ENCODE data around the gene FARP1.

The FARP1 gene

DNA sequence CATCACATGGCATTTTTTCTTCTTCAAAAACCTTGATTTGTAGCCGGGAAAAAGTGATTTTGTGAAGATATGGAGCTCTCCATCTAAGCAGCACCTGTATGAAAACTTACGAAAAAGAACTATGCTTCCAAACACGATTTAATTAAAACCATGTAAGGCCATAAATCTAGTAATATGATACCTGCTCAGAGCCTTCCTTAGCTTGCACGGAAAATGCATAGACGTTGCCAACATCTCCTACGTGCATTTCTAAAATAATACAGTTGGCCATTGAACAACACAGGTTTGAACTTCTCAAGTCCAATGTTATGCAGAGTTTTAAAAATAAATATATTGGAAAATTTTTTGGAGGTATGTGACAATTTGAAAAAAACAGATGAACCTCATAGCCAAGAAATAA, 93.3 kb downstream of the FARP1 start:
- no peak for FAIRE-seq
- TF ChIP-seq, protein P1, sequence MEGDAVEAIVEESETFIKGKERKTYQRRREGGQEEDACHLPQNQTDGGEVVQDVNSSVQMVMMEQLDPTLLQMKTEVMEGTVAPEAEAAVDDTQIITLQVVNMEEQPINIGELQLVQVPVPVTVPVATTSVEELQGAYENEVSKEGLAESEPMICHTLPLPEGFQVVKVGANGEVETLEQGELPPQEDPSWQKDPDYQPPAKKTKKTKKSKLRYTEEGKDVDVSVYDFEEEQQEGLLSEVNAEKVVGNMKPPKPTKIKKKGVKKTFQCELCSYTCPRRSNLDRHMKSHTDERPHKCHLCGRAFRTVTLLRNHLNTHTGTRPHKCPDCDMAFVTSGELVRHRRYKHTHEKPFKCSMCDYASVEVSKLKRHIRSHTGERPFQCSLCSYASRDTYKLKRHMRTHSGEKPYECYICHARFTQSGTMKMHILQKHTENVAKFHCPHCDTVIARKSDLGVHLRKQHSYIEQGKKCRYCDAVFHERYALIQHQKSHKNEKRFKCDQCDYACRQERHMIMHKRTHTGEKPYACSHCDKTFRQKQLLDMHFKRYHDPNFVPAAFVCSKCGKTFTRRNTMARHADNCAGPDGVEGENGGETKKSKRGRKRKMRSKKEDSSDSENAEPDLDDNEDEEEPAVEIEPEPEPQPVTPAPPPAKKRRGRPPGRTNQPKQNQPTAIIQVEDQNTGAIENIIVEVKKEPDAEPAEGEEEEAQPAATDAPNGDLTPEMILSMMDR (IDR thresholded peaks at IDR 0.05; ENCODE audit: insufficient read depth, missing control alignments): no peak

DNA sequence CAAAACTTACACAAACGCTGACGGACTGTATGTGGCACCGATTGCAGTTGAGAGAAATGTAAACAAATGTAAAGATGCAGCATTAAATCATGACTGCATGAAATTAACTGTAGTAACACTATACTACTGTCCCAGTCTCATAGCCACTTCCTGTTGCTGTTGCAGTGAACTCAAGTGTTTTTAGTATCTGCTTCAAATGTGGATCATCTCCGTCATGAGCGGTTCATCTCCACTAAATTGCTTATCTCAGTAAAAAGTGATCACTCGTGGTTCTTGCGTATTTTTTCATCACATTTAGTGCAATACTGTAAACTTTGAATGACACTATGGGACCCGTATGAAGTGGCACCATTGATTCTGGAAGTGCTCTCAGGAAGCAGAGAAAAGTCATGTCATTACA, 94.4 kb downstream of the FARP1 start:
- FAIRE-seq: no peak

More for the DNA sequence above, 93.3 kb downstream of the FARP1 start:
- no peak for DNase-seq (ENCODE audit: insufficient read length, low spot score)

DNA sequence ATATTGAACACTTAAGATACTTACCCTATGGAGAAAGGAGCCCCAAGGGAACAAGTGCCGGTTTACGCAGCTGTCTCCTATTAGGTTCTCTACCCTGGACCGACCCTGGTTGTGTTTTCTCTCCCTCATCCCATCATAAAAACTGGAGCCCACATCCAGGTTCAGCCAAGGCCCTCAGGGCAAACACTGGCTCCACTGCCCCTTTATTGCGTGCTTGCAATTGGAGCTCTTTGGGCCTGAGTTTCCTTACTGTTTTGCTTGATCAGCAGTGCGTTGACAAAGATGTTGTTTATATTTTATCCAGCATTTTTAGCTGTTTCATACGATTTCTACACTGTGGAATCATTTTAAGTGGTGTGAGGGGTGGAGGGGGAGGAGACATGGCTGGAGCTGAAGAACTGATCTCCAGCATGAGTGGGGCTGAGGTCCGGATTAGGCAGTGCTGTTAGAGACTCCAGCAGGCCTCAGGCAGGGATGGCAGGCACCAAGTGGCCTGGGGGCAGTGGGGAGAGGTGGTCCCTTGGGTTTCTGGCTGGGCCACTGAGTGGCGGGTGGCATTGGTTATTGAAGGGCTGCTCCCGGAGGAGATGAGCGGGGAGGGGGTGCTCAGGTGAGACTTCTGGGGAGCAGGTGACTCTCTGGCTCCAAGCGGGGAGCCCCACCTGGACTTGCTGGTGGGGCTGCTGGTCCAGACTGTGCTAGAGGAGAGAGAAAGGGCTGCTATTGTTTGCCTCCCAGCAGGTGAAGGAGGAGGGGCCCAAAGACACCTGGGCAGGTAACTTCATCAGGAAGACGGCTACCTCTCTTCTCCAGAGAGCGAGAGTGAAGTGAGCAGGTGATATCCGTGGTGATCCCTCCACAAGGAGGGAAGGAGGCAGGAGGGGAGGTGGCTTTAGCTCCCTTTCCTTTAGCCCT, 96.5 kb downstream of the FARP1 start:
- no peak for FAIRE-seq
- TF ChIP-seq, protein P1 (IDR thresholded peaks at IDR 0.05; ENCODE audit: insufficient read depth, missing control alignments): no peak
- no peak for DNase-seq (ENCODE audit: insufficient read length, low spot score)

More for the DNA sequence above, 94.4 kb downstream of the FARP1 start:
- no peak for DNase-seq (ENCODE audit: insufficient read length, low spot score)
- TF ChIP-seq, protein P1 (IDR thresholded peaks at IDR 0.05; ENCODE audit: insufficient read depth, missing control alignments): no peak

DNA sequence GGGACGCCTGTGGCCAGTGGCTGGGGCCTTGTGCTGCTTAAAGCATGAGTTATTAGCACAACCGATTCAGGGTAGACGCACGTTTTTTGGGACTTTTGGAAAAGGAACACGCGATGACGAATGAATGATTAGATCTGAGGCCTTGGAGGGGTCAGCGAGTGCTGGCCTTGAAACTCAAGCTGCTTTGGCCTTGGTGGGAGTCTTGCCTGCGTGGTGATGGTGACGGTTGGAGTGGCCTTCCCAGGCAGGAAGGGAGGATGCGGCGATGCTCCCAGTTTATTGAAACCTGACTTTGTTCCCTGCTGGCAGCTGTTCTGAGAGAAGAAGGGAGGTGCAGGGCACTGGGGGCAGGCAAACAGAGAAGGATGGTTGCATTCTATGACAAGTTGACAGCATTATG, 97.2 kb downstream of the FARP1 start:
- TF ChIP-seq, protein P1 (IDR thresholded peaks at IDR 0.05; ENCODE audit: insufficient read depth, missing control alignments): no peak
- no peak for FAIRE-seq
- no peak for DNase-seq (ENCODE audit: insufficient read length, low spot score)

DNA sequence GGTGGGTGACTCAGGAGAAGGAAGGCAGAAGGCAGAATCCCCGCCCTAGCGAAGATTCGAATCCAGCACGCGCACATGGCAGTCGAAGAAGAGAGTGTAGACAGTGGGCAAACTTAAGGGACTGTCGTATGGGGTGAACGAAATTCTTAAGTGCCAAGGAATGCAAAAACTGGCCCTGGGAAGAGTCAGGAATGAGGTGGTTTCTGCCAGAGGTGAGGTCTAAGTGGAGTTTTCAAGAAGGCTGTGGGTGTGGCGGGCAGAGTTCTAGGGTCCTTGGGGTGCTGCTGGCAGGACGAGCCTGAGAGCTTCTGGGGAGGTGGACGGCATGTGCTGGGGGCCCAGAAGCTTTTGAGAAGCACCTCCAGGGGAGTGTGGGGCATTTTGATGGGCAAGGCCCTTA, 98.1 kb downstream of the FARP1 start:
- TF ChIP-seq, protein P1 (IDR thresholded peaks at IDR 0.05; ENCODE audit: insufficient read depth, missing control alignments): no peak
- DNase-seq (ENCODE audit: insufficient read length, low spot score) (no peak), FAIRE-seq (no peak)

DNA sequence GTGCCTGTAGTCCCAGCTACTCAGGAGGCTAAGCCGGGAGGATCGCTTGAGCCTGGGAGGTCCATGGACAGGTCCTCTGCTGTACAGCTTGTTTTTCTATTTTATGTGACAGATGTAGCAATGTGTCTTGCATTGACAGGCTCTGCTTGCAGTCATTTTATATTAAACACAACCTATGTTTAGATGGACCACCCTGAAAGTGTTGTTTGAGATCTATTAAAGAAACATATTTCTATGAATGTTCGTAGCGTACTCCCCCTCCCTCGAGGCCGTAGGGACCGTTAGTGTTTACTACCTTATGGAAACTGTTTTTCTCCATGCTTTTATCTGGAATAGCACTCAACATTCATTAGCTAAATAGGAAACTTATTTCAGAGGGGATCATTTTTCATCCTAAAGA, 99.1 kb downstream of the FARP1 start:
- DNase-seq (ENCODE audit: insufficient read length, low spot score) (no peak), FAIRE-seq (no peak)
- TF ChIP-seq, protein P1 (IDR thresholded peaks at IDR 0.05; ENCODE audit: insufficient read depth, missing control alignments): no peak

DNA sequence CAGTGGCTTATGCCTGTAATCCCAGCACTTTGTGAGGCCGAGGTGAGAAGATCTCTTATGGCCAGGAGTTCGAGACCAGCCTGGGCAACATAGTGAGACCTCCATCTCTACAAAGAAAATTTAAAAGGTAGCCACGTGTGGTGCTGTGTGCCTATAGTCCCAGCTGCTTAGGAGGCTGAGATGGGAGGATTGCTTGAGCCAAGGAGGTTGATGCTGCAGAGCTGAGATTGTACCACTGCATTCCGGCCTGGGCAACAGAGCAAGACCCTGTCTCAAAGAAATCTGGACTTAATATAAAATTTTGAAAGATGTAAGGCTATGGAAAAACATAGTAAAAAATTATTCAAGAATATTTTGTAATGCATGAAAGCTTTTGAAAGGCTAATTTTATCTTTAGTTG, 99.5 kb downstream of the FARP1 start:
- DNase-seq (ENCODE audit: insufficient read length, low spot score) (no peak), FAIRE-seq (no peak)
- TF ChIP-seq, protein P1 (IDR thresholded peaks at IDR 0.05; ENCODE audit: insufficient read depth, missing control alignments): no peak
